Measurements from ENCODE around the gene LHFPL6.

Gene LHFPL6

DNA sequence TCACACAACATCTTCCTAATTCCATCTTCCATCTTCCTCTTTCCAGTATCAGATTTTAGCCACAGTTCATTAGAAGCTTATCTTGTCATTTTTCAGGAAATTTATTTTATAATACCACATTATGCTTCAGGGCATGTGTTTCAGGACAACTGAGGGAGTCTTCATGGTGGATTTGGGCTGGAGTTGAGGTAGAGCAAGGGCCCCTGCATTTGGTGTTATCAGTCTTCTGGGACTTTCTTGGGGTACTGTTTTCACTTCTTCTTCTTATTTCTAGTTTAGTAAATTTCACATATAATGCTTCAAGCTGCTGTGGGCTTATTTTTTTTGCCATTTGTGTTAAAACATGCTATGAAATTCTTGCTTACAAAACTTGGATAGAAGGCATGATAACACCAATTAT is 188.7 kb downstream of the LHFPL6 start:
- H2AFZ ChIP-seq (ENCODE audit: low read length) = no peak overlapping the region
- H3K27ac ChIP-seq (ENCODE audit: low read length) = no peak overlapping the region
- no peaks in the 10 kb centered on the region for H3K27me3 ChIP-seq (replicated peaks; ENCODE audit: insufficient read depth, low read length)
- TF ChIP-seq EZH2phosphoT487 (IDR thresholded peaks at IDR 0.05; ENCODE audit: low read length) (no peak), EZH2 (optimal IDR thresholded peaks at IDR 0.05; ENCODE audit: low read depth, low read length) (no peak)
- TF ChIP-seq, protein P1, sequence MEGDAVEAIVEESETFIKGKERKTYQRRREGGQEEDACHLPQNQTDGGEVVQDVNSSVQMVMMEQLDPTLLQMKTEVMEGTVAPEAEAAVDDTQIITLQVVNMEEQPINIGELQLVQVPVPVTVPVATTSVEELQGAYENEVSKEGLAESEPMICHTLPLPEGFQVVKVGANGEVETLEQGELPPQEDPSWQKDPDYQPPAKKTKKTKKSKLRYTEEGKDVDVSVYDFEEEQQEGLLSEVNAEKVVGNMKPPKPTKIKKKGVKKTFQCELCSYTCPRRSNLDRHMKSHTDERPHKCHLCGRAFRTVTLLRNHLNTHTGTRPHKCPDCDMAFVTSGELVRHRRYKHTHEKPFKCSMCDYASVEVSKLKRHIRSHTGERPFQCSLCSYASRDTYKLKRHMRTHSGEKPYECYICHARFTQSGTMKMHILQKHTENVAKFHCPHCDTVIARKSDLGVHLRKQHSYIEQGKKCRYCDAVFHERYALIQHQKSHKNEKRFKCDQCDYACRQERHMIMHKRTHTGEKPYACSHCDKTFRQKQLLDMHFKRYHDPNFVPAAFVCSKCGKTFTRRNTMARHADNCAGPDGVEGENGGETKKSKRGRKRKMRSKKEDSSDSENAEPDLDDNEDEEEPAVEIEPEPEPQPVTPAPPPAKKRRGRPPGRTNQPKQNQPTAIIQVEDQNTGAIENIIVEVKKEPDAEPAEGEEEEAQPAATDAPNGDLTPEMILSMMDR (IDR thresholded peaks at IDR 0.05; ENCODE audit: low read length) = no peak
- no peaks in the 10 kb centered on the region for H3K36me3 ChIP-seq (replicated peaks; ENCODE audit: insufficient read depth, low read length)
- H3K9ac ChIP-seq (ENCODE audit: low read length) = no peak overlapping the region
- H4K20me1 ChIP-seq (ENCODE audit: insufficient read depth, low read length) = no peaks in the 10 kb centered on the region
- no peaks in the 10 kb centered on the region for H3K79me2 ChIP-seq (ENCODE audit: low read length)
- no peak overlapping the region for H3K4me3 ChIP-seq (ENCODE audit: low read length)
- H3K9me2 ChIP-seq (replicated peaks; ENCODE audit: insufficient read depth, low read length) = no peaks in the 10 kb centered on the region
- no peaks in the 10 kb centered on the region for H3F3A ChIP-seq (ENCODE audit: insufficient read depth, low read length)
- H3K4me2 ChIP-seq (ENCODE audit: low read depth, low read length) = no peak overlapping the region
- no peaks in the 10 kb centered on the region for H3K4me1 ChIP-seq (ENCODE audit: low read length)
- H3K9me3 ChIP-seq (replicated peaks; ENCODE audit: insufficient read depth, low read length) = no peaks in the 10 kb centered on the region
- DNase-seq = no peak

DNA sequence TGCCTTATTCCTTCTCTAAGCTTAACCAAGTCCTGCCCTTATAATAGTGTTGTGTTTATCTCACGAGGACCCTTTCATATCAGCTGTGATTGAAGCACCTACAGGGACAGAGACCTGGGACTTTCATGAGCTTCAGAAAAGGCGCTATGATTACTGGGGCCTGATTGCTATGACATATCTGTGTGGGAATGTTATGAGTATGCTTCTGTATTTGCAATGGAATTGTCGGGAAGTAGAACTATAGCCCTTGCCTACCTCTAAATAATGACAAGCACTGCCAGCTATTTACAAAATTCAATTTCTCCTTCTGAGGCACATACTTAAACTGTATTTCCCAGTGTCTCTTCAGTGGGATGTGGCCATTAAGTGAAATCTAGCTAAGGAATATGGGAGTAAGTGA is 191.5 kb downstream of the LHFPL6 start:
- Histone ChIP-seq H3K36me3 (replicated peaks; ENCODE audit: insufficient read depth, low read length) (no peaks in the 10 kb centered on the region), H3K79me2 (ENCODE audit: low read length) (no peaks in the 10 kb centered on the region), H3K4me3 (ENCODE audit: low read length) (no peak overlapping the region), H3F3A (ENCODE audit: insufficient read depth, low read length) (no peaks in the 10 kb centered on the region), H3K4me2 (ENCODE audit: low read depth, low read length) (no peak overlapping the region), H3K9me2 (replicated peaks; ENCODE audit: insufficient read depth, low read length) (no peaks in the 10 kb centered on the region), H3K9me3 (replicated peaks; ENCODE audit: insufficient read depth, low read length) (no peaks in the 10 kb centered on the region), H4K20me1 (ENCODE audit: insufficient read depth, low read length) (no peaks in the 10 kb centered on the region), H3K9ac (ENCODE audit: low read length) (no peak overlapping the region), H3K27me3 (replicated peaks; ENCODE audit: insufficient read depth, low read length) (no peaks in the 10 kb centered on the region), H2AFZ (ENCODE audit: low read length) (no peak overlapping the region), H3K4me1 (ENCODE audit: low read length) (0 out of 2 replicates have a peak, but pooled peaks cover 3% of the 10 kb centered on the region), H3K27ac (ENCODE audit: low read length) (no peak overlapping the region)
- no peak for DNase-seq
- TF ChIP-seq, protein P1 (IDR thresholded peaks at IDR 0.05; ENCODE audit: low read length) = no peak
- TF ChIP-seq EZH2phosphoT487 (IDR thresholded peaks at IDR 0.05; ENCODE audit: low read length) = no peak
- TF ChIP-seq EZH2 (optimal IDR thresholded peaks at IDR 0.05; ENCODE audit: low read depth, low read length) = no peak

DNA sequence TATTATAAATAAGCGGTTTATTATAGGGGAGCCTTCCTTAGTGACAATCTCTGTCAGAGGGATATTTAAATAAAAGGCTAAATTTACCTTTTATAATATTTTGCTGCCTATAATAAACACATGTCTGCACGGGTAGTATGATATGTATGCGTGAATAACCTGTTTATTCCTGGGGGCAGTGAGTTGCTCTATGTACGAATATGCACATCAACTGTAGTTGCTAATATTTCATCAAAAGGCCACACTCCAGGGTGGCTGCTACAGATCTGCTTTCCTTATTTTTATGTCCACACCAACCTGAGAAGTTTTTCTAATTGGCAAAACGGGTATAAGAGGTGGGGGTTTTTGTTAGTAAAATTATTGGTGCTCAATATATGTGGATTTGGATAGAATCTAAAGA is 192.0 kb downstream of the LHFPL6 start:
- TF ChIP-seq EZH2phosphoT487 (IDR thresholded peaks at IDR 0.05; ENCODE audit: low read length) (no peak), EZH2 (optimal IDR thresholded peaks at IDR 0.05; ENCODE audit: low read depth, low read length) (no peak)
- TF ChIP-seq, protein P1 (IDR thresholded peaks at IDR 0.05; ENCODE audit: low read length) = no peak
- Histone ChIP-seq H3F3A (ENCODE audit: insufficient read depth, low read length) (no peaks in the 10 kb centered on the region), H3K9ac (ENCODE audit: low read length) (no peak overlapping the region), H2AFZ (ENCODE audit: low read length) (no peak overlapping the region), H3K9me3 (replicated peaks; ENCODE audit: insufficient read depth, low read length) (no peaks in the 10 kb centered on the region), H3K27ac (ENCODE audit: low read length) (no peak overlapping the region), H4K20me1 (ENCODE audit: insufficient read depth, low read length) (no peaks in the 10 kb centered on the region), H3K9me2 (replicated peaks; ENCODE audit: insufficient read depth, low read length) (no peaks in the 10 kb centered on the region), H3K36me3 (replicated peaks; ENCODE audit: insufficient read depth, low read length) (no peaks in the 10 kb centered on the region), H3K4me2 (ENCODE audit: low read depth, low read length) (no peak overlapping the region), H3K4me3 (ENCODE audit: low read length) (no peak overlapping the region), H3K79me2 (ENCODE audit: low read length) (no peaks in the 10 kb centered on the region), H3K27me3 (replicated peaks; ENCODE audit: insufficient read depth, low read length) (no peaks in the 10 kb centered on the region), H3K4me1 (ENCODE audit: low read length) (0 out of 2 replicates have a peak, but pooled peaks cover 3% of the 10 kb centered on the region)
- no peak for DNase-seq

All from MM.1S (cell line).